ENCODE data around the gene TTYH1.
"Not testable (repeated sequence)": the region's sequence is repeated elsewhere in the genome, so short reads cannot be mapped to it uniquely, and the experiment has no call there.

Gene TTYH1

DNA sequence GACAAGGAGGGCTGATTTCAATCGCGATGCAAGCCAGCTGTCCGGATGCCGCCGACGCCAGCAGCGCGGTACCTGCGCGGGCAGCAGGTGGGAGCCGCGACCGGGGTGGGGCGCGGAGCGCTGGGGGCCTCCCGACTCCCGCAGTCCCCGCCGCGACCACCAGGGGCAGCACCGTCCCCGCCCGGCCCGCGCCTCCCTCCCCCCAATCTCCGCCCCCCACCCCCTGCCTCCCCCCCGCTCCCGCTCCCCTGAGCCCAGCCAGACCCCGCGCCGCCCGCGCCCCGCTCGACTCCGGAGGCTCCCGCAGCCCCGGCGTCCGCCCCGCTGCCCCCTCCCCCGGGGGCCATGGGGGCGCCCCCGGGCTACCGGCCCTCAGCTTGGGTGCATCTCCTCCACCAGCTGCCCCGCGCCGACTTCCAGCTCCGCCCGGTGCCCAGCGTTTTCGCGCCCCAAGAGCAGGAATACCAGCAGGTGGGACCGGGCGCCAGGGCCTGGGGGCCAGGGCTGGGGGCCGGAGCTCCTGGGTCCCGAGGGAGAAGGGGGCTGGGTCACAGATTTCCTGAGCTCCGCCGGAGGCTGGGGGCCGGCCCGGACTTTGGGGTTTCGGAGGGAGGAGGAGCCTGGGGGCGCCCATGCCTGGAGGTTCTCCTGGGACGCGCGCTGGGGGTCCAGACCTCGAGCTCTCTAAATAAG, at the start of gene TTYH1:
TTYH1 (plus strand) TSS at position 257 of the 693 bp plus-strand sequence; CDS start at position 346, 89 bp downstream.
- no peak for FAIRE-seq

DNA sequence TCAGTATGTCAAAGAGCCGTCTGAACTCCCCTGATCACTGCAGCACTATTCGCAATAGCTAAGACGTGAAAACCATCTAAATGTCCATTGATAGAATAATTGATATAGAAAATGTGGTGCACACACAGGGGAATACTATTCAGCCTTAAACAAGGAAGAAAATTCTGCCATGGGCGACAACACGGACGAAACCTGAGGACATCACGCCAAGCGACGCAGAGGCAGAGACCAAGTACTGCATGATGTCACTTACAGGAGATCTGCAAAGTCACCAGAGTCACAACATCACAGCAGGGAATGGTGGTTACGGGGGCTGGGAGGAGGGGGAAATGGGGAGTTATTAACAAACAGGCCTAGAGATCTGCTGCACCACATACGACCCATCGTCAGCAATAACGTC, 49.5 kb upstream of the TTYH1 start:
- not testable (repeated sequence) for FAIRE-seq

DNA sequence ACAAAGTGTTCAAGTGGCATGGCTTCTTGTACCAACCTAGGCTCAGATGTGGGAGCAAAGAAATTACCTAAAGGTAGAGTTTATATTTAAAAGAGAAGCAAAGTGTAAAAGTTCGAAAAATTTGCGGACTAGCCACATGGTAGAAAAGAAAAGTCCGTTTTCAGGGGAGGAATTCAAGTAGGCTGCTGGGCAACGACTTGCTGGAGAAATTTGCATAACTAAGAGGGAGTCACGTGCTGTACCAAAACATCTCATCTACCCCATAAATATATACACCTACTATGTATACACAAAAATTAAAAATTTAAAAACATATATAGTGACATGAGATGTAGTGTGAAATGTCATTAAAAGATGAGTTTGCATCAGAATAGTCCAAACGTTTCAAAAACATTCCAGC, 48.5 kb upstream of the TTYH1 start:
- FAIRE-seq: no peak

GRCh38 chr19:54369082-54369687, 46.1 kb upstream of the TTYH1 start:
- no peak for FAIRE-seq

DNA sequence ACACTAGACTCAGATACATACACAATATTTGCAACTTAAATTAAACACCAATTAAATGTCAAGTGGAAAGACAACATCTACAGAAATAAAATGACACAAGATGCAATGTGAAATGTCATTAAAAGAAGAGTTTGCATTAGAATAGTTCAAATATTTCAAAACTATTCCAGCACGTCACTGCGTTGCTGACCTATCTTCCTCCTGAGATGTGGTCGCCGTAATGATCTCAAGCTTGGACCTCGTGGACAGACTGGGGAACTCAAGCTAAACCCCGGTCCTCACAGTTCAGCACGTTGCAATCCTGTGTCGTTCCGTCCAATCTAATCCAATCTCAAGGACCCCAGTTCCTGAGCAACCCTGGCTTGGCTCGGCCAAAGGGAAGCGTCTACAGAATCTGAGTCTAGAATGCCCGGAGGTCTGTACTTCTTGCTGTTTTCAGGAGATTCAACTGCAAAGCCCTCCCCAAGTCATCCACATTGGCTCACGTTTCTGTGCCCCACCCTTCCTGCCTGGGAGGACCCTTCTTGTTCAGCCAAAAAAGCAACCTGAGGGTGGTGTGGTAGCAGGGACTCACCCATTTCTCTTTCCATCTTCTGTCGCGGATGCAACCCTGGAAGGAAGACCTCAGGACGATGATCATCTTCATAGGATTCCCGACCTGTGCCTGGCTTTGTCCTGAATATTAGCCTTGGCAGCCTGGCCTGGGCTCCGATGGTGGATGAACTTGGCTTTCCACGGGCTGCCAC, 45.4 kb upstream of the TTYH1 start:
- FAIRE-seq: not testable (repeated sequence)

DNA sequence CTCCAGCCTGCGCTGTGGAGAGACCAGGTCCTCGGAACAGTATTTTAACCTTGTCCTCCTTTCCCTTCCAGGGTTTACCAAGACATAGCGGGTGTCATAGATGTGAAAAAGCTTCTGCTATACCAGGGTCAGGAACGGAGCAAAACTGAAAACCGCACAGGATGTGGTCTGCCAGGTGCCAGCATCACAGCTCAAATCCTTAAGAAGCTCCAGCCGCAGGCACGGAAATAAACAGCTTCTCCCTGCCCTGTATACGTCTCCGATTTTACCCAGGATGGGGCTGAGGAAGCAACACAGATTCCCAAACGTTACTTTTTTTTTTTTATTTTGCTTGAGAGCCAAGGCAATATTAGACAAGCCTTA, 44.8 kb upstream of the TTYH1 start:
- FAIRE-seq: not testable (repeated sequence)

GRCh38 chr19:54371453-54371852, 43.8 kb upstream of the TTYH1 start:
- FAIRE-seq: not testable (repeated sequence)

DNA sequence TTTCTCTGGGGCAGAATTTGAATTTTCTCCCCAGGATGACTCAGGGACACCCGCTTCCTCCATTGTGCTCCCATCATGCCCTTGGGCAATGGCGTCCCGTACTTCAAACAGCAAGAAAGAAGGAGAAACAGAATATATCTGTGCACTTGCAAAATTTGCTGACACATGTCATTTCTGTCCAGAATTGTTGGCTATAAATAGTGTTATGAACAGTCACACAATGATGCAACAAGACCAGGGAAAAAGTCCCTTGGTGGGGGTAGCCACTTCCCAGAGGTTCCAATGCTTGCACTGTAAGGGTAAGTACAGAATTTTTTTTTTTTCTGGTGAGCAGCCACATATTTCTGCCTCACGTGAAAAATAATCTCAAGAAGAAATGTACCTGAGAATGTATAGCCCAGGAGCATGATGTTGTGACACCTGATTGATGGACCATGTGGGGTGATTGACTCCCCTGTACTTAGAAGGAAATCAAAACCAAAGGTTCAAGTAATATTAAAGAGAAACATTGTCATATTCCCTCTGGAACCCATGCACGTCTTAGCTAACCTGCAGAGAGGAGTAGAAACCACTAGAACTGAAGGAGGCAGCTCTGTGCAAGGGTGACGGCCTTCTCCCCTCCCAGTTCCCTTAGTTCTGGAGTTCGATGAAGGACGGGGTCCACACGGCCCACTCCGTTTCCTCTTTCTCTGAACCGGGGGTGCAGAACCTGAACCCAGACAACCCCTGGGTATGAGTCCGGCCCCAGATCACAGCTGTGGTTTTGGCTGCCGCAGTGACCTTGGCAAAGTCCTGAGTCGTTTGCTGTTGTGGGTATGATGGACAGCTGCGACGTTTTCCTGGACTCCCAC, 41.3 kb upstream of the TTYH1 start:
- no peak for FAIRE-seq

DNA sequence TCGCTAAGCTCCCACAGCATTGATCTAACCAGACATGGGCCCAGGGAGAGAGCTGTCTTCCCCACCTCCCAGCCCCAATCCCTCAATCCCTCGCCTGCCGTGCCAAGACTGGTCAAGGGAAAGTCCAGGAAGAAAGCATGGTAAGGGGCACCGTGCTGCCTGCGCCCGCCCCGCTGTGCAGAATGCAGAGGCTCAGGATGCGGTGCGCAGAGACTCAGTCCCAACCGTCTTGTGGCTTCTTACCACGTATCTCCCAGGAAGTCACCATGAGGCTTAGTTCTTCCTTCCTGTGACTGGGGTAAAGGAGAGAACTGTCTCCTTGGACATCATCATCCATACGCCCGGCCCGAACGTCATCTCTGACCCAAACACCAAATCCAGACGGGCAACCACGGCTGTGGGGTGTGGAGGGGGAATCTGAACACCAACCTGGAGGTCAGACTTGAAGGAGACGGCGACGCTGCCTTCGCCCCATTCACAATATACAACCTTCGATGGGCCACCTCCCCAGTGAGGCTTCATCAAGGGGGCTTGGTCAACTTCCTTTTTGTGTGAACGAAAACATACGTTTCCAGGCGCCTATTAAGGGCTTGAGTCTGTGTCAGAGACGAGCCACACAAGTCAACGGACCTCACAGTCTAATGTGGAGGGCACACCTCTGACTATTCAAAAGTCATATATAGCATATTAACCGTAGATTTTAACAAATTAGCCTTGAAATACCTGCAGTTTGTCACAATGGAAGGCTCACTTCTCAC, 39.9 kb upstream of the TTYH1 start:
- FAIRE-seq: not testable (repeated sequence)

DNA sequence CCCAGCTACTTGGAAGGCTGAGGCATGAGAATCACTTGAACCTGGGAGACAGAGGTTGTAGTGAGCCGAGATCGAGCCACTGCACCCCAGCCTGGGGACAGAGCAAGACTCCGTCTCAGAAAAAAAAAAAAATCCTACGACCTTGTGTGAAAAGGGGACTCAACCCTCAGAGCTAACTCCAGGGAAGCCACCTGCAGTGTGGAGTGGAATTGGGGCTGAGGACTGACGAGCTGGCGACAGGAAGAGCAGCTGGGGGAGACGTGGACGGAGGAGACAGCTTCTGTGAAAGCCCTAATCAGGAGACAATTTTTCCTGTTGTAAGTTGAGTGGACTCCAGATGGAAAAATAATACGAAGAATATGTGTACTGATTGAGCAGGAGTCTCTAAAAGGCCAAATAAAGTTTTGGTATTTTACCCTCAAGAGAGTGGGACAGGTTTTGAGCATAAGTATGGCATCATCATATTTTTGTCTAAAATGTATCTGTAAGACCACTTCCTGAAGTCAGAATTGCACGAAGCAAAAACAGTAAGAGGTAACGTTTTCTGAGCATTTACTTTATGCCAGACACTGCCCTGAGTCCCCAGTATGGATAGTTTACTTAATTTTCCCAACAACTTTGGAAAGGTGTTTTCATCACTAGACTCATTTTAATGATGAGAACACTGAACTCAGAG, 38.5 kb upstream of the TTYH1 start:
- FAIRE-seq: no peak

DNA sequence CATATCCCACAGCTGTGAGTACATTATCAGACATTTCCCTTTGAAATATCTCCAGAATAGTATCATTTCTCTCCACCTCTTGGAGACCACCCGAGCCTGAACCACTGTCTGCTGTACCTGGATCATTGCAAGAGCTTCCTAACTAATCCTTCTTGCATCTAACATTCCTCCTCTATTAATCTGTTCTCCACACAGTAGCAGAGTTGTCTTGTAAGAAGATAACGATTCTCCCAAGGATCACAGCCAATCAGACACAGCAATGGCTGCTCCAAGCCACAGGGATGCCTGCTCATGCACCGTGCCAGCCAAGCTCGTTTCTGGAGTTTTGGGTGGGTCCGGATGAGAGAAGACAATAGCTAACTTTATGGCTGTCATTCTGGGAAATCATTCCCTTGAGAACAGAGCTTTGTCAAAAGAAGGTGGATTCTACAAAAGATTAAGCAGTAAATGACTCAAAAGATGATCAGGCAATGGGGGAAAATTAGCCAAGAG, 36.0 kb upstream of the TTYH1 start:
- no peak for FAIRE-seq

- no peak for FAIRE-seq
These were observed 34.4 kb upstream of the TTYH1 start for GRCh38 chr19:54380897-54381296.

- FAIRE-seq: not testable (repeated sequence)
These were observed 33.2 kb upstream of the TTYH1 start for GRCh38 chr19:54382041-54382440.

DNA sequence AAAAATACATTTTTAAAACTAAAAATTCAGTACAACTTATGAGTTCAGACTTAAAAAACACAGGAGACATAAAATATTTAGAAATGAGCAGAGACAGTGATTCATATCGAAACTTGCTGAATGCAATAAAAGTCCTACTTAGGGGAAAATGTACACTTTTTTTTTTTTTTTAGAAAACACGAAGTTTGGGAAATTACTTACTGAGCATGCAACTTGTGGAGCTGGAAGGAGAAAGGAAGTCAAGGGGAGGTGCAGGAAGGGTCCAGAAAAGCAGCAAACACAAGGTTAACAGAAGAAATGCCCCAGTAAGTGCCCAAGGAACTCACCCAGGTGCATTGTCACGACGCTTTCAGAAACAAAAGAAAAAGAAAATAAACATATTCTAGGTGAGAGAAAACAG, 31.9 kb upstream of the TTYH1 start:
- no peak for FAIRE-seq

GRCh38 chr19:54387991-54388801, 27.1 kb upstream of the TTYH1 start:
- no peak for FAIRE-seq

- no peak for FAIRE-seq
These were observed 26.5 kb upstream of the TTYH1 start for GRCh38 chr19:54388802-54389139.

DNA sequence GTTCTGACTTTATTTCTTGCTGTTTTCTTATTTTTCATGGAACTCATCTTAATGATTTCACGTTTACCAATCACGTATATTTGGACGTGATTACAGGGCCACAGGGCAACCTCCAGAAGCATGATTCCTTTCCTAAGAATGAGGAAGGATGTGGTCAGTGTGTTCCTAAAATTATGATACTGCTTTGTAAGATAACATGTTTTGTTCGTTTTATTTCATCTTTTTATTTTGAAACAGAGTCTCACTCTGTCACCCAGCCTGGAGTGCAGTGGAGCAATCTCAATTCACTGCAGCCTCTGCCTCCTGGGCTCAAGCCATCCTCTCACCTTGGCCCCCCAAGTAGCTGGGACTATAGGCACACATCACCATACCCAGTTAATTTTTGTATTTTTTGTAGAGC, 25.7 kb upstream of the TTYH1 start:
- no peak for FAIRE-seq

DNA sequence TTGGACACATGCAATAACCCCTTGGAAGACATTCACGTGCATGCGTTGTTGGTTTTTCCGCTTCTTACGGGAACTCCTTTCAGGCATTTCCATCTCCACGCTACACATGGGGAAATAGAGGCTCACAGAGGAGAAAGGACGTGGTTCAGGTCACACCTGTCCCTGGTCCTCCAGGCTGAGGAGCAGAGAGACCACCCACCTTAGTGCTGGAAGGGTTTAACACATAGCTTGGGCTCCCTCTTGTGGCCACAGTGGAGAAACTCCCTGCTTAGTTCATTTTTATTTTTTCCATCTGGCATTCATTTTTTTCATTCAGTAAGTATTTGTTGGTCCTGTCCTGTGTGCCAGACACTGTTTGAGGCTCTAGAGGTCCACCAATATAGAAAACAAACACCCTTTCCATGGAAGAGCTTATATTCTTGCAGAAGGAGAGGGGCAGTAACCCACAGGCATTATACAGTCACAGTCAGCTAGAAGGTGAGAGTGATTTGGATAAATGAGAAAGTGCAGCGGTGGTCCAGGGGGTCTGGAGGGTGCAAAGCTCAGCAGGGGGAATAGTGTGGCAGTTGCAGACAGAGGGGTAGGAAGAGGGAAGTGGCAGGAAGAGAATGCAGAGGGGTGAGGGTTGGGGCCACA, 24.2 kb upstream of the TTYH1 start:
- FAIRE-seq: no peak

- FAIRE-seq: no peak
These were observed 23.6 kb upstream of the TTYH1 start for GRCh38 chr19:54391589-54392061.

DNA sequence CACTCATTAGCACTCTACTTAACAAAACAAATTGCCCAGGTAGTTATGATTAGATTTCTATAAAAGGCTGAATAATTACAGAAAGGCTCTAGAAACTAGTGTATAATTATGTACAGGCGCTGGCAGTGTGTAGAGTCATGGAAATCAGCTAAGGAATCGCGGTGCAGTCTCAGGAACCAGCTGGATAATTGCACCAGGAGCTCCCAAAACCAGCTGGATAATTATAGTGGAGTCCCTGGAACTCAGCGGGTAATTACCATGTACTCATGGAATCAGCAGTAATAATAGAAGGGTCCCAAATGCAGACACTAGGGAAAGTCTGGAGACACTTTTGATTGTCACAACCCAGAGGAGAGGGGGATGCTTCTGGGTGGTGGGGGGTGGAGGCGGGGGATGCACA, 23.2 kb upstream of the TTYH1 start:
- FAIRE-seq: no peak

All from G401.6 (cell line).